GM21619 (cell line): ENCODE results near the gene KLKB1.

Source experiments
- ATAC-seq: cut with Tn5 transposase; IDR thresholded peaks from one replicate; pipeline ENCODE4 v1.9.1; 2021; ENCODE audit not compliant: unreplicated experiment

KLKB1 gene

DNA sequence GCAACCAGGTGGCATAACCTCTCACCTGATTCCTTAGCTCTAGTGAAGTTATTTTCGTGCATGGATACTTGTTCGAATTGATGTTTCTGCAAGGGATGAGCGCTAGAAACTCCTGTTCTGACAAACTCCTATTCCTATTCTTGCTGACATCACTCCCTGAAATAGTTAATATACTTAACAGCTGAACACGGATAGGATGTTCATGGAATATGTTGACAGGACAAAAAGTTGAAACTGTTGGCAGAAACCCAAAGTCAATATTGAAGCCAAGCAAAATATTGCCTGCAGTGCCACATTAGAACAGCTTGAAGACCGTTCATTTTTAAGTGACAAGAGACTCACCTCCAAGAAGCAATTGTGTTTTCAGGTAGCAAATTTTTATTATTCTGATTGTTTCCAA, at the start of gene KLKB1:
TSS of gene KLKB1 (plus strand) at position 287 of the 400 bp plus-strand sequence. CDS start 689 bp downstream, outside the sequence.
- ATAC-seq = no peak

GRCh38 chr4:186188107-186188506, 39.2 kb upstream of the KLKB1 start:
- no peak for ATAC-seq

DNA sequence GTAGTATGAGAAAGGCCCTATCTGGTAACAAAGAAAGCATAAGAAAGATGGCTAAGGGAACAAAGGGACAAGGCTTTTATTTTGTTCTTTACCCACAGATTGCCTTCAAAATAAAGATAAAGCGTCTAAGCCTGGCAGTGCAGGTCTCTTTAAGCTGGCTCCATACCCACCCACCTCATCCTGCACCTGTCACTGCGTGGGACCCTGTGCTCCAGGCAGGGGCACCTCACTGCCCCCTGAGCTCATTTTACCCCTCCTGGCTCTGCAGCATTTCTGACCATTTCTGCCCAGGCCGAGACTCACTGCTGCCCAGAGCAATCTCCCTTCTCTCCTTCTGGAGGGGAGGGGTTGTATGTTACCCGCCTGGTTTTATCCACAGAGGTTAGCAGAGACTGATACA, 37.7 kb upstream of the KLKB1 start:
- ATAC-seq = no peak

GRCh38 chr4:186190581-186191199, 36.6 kb upstream of the KLKB1 start:
- ATAC-seq = peak; percentile 33

GRCh38 chr4:186191200-186192065, 35.9 kb upstream of the KLKB1 start, which contains the start of gene CYP4V2:
TSS of gene CYP4V2 (plus strand) at chr4:186191567. CDS start at chr4:186191824, 257 bp downstream.
- ATAC-seq = peak; percentile 81

GRCh38 chr4:186192066-186192612, 35.2 kb upstream of the KLKB1 start:
- peak; percentile 9 for ATAC-seq

DNA sequence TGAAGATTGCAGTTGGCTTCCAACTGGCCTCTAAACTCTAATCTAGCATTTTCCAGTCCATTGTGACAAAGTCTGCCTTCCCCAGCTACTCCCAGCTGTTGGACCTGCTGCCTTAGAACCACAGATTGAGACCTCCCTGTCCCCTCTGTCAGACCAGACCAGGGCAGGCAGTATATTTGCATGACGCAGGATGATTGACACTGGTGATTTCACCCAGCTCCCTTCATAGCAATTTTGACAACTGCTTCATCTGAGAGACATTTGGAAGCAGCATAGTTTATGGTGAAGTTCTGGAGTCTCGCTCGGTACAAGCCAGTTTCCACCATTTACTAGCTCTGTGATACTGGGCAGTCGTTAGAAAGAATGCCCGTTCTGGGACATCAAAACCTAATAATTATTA, 33.5 kb upstream of the KLKB1 start:
- ATAC-seq = no peak

- no peak for ATAC-seq
Measured at GRCh38 chr4:186196063-186196462, 31.2 kb upstream of the KLKB1 start.

GRCh38 chr4:186200516-186200915, 26.8 kb upstream of the KLKB1 start:
- no peak for ATAC-seq

DNA sequence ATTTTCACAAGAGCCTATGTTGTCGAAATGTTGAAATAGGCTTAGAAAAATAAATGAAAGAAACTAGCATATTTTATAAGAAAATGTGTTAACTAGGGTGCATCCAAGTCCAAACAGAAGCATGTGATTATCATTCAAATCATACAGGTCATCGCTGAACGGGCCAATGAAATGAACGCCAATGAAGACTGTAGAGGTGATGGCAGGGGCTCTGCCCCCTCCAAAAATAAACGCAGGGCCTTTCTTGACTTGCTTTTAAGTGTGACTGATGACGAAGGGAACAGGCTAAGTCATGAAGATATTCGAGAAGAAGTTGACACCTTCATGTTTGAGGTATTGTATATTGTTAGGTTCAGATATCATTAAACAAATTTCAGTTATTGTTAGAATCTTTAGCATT, 26.3 kb upstream of the KLKB1 start:
- no peak for ATAC-seq

DNA sequence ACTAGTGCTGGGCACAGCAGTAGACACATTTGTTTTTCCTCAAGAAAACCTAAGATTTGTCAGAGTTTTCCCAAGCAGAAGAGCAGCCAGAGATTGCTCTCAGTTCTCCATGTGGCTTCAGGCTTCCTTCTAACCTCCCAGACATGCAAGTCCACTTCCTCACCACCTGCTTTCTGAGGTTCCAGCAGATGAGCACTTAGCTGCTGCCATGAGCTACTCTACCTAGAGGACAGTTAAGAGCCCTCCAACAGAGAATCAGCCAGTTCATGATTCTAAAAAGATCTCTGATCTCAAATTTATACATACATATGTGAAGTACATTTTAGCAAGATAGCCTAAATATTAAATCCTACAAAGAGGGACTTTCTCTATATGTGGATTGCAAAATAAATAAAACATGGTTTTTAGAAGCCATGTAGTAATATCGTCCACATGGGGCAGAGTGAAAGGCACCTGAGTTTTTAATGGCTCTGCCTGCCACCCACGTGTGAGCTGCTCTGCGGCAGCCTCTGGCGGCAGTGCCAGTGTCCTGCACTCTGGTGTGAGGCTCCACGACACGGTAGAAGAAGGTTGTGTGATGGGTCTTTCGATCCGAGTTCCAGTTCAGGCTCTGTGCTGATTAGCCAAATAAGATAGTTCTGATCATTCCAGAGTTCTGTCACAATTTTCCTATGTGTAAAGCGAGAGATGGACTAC, 25.6 kb upstream of the KLKB1 start:
- ATAC-seq = peak; percentile 92

DNA sequence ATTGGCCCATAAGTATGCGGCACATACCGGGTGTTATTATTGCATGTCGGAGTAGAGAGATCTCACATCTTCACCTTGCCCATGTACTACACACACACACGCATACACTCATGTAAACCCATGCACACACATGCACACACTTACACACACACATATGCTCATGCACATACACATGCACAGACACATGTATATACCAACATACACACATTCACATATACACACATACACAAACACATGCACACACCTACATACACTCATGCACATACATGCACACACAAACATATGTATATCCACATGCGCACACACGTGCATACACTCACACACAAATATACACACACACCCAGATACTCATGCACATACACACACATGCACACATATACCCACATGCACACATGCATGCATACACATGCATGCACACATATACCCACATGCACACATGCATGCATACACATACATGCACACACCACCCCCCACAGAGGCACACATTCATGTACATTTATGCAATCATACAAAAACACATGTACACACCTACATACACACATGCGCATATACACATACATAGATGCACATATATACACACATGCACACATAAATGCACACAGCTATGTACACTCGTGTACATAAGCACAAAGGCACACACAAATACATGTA, 24.7 kb upstream of the KLKB1 start:
- ATAC-seq = no peak

GRCh38 chr4:186203406-186203805, 23.9 kb upstream of the KLKB1 start:
- ATAC-seq = no peak

DNA sequence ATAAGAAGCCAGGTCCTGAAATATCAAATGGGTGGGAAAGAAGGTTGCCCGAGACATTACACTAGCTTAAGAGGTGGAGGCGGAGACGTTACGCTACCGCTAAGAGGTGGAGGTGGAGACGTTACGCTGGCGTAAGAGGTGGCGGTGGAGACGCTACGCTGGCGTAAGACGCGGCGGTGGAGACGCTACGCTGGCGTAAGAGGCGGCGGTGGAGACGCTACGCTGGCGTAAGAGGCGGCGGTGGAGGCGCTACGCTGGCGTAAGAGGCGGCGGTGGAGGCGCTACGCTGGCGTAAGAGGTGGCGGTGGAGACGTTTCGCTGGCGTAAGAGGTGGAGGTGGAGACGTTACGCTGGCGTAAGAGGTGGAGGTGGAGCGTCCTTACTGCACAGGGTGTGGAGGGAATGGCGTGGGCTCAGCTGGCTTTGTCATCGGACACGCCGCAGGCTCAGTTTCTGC, 23.2 kb upstream of the KLKB1 start:
- ATAC-seq = no peak

GRCh38 chr4:186204686-186205085, 22.6 kb upstream of the KLKB1 start:
- no peak for ATAC-seq

DNA sequence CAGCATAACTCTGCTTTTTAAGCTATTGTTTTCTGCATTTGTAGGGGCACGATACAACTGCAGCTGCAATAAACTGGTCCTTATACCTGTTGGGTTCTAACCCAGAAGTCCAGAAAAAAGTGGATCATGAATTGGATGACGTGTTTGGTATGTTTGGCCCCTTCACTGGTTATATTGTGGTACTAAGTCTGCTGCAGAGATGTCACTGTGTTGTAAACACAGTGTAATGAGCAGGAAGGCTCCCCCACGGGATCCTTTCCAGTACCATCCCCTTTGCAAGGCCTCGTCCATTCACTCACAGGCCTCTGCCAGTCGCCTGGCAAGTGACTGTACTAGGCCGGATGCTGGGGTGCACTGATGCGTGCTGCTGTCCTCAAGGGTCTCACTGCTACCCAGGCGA, 22.2 kb upstream of the KLKB1 start:
- ATAC-seq = no peak

- ATAC-seq = no peak
Measured at GRCh38 chr4:186216465-186217024, 10.8 kb upstream of the KLKB1 start.

DNA sequence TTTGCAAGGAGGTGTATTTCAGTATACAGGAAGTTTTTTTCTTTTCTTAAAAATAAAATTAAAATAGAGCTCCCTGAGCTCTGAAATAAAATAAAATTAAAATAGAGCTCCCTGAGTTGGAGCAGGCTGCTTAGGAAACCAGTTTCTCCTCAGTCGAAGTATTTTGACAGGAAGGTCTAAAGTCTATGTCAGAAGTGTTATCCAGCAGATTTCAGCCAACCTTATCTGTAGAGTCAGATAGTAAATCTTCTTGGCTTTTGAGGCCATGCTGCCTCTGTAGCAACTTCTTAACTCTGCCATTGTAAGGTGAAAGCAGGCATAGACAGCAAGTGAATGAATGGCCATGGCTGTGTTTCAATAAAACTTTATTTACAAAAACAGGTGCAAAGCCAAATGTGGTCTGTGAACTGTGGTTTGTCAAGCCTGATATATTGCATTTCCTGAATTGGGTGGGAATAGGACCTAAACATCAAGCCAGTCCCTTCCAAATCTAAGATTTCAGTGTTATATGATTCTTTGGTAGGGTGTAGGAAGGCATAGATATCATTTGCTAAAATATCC, 9.5 kb upstream of the KLKB1 start:
- no peak for ATAC-seq

- no peak for ATAC-seq
Measured at GRCh38 chr4:186221624-186222023, 5.7 kb upstream of the KLKB1 start.

DNA sequence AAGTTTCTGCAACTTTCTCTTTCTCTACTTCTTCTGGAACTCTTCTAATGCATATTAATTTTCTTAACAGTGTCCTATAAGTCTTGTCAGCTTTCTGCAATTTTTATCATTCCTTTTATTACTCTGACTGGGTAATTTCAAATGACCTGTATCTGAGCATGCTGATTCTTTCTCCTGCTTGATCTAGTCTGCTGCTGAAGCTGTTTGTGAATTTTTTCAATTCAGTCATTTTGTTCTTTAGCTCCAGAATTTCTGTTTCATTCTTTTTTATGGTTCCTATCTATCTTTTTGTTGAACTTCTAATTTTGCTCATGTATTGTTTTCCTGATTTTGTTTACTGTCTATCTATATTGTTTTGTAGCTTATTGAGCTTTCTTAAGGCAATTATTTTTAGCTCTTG, 1.5 kb upstream of the KLKB1 start:
- no peak for ATAC-seq
